ENCODE data around the gene BANP.
"Not testable (repeated sequence)": the region's sequence is repeated elsewhere in the genome, so short reads cannot be mapped to it uniquely, and the experiment has no call there.

The BANP gene

DNA sequence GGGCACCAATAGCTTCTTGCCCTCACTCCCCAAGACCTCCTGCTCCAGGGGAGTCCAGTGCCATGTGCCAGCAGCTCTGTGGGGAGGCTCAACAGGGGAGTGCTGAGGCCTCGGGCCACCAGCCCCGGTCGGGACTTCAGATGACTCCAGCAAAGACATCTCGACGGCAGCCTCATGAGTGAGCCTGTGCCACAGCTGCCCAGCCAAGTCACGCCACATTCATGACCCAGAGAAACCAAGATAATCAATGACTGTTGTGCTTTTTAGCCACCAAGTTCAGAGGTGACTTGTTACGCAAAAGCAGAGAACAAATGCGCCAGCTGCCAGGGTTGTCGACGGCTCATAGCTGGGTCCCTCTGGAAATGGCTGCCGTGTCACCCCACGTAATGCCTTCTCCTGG, 157.5 kb downstream of the BANP start:
- TF ChIP-seq, protein P1, sequence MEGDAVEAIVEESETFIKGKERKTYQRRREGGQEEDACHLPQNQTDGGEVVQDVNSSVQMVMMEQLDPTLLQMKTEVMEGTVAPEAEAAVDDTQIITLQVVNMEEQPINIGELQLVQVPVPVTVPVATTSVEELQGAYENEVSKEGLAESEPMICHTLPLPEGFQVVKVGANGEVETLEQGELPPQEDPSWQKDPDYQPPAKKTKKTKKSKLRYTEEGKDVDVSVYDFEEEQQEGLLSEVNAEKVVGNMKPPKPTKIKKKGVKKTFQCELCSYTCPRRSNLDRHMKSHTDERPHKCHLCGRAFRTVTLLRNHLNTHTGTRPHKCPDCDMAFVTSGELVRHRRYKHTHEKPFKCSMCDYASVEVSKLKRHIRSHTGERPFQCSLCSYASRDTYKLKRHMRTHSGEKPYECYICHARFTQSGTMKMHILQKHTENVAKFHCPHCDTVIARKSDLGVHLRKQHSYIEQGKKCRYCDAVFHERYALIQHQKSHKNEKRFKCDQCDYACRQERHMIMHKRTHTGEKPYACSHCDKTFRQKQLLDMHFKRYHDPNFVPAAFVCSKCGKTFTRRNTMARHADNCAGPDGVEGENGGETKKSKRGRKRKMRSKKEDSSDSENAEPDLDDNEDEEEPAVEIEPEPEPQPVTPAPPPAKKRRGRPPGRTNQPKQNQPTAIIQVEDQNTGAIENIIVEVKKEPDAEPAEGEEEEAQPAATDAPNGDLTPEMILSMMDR (IDR thresholded peaks at IDR 0.05; ENCODE audit: low read depth, low read length), result no peak
- DNase-seq (ENCODE audit: extremely low read depth, low read depth), result no peak

- DNase-seq (ENCODE audit: extremely low read depth, low read depth), result not testable (repeated sequence)
Measured at GRCh38 chr16:88109726-88110621, 158.7 kb downstream of the BANP start.

DNA sequence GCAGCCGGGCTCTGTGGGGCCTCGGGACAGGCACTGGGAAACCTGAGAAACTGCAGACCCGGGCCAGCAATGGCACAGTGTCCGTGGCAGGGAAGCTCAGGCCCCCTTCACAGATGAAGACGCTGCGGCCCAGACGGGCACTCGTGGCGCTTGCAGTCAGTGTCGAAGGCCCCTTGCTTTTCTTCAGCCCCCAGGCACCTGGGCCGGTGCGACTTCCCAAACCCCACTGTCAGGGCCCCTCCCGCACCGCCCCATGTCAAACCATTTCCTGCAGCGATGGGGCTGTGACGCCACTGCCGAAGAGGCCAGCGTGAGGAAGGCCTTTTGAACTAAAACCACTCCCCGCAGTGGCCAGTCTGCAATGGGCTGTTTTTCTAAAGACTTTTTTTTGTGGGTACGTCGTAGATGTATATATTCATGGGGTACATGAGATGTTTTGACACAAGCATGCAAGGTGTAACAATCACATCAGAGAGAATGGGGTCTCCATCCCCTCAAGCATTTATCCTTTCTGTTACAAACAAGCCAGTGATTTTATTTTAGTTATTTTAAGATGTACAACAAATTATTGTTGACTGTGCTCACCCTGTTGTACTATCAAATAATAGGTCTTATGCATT, 159.8 kb downstream of the BANP start:
- not testable (repeated sequence) for DNase-seq (ENCODE audit: extremely low read depth, low read depth)

DNA sequence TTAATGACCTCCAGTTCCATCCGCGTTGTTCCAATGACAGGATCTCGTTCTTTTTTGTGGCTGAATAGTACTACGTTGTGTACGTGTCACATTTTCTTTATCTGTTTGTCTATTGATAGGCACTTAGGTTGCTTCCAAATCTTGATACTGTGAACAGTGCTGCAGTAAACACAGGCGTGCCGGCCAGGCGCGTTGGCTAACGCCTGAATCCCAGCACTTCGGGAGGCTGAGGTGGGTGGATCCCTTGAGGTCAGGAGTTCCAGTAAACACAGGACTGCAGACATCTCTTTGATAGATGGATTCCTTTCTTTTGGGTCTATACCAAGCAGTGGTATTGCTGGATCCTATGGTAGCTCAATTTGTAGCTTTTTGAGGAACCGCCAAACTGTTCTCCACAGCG, 160.7 kb downstream of the BANP start:
- not testable (repeated sequence) for DNase-seq (ENCODE audit: extremely low read depth, low read depth)

GRCh38 chr16:88113545-88114045, 162.4 kb downstream of the BANP start:
- no peak for DNase-seq (ENCODE audit: extremely low read depth, low read depth)
- TF ChIP-seq, protein P1 (IDR thresholded peaks at IDR 0.05; ENCODE audit: low read depth, low read length), result no peak

DNA sequence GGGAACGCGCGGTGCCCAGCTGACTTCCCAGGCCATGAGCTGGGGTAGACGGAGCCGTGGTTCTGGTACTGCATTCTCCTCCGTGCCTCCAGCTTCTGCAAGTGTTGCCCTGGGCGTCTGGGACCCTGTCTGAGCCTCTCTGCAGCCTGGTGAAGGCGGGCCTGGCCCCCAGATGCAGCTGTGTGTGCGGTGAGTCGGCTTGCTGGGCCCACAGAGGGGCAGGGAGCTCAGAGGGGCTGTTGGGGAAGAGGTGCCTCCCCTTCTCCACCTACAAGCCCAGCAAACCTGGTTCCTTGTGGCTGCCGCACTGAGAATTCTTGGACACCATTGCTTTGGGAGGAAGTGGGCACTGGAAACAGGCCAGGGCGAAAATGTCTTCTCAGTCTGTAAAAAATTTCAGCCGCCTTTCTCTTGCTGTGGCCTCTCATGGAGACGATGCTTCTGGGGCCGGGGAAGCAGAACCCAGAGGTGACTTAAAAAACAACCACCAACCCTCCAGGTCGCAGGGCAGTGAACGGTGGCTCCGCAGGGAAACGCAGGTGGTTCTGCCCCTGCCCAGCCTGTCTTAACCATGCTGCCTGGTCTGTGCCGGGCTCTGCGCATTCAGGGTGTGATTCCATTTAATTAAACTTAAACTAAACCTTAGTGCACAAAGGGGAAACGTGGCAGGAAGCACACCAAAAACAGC, 163.5 kb downstream of the BANP start:
- not testable (repeated sequence) for DNase-seq (ENCODE audit: extremely low read depth, low read depth)

- no peak for DNase-seq (ENCODE audit: extremely low read depth, low read depth)
- TF ChIP-seq, protein P1 (IDR thresholded peaks at IDR 0.05; ENCODE audit: low read depth, low read length), result no peak
Measured at GRCh38 chr16:88116121-88116520, 164.9 kb downstream of the BANP start.

DNA sequence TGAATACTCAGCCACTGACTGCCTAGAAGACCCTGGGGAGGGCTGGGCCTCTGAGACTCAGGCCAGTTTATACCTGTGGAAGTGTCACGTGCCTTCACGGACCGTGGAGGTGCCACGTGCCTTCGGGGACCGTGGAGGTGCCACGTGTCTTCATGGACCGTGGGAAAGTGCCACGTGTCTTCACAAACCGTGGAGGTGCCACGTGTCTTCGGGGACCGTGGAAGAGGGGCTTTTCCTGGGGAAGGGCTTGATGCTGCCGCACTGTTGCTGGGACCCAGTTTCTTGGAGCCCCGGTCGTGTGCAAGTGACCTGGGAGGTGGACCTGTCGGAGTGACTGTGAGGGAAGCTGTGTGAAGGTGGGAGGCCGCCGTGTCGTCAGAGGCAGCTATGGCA, 166.2 kb downstream of the BANP start:
- TF ChIP-seq, protein P1 (IDR thresholded peaks at IDR 0.05; ENCODE audit: low read depth, low read length), result no peak
- DNase-seq (ENCODE audit: extremely low read depth, low read depth), result no peak

- TF ChIP-seq, protein P1 (IDR thresholded peaks at IDR 0.05; ENCODE audit: low read depth, low read length), result no peak
- DNase-seq (ENCODE audit: extremely low read depth, low read depth), result no peak
Measured at GRCh38 chr16:88118376-88118775, 167.1 kb downstream of the BANP start.

- peak; percentile 85 for DNase-seq (ENCODE audit: extremely low read depth, low read depth)
Measured at GRCh38 chr16:88118852-88119741, 167.9 kb downstream of the BANP start.

DNA sequence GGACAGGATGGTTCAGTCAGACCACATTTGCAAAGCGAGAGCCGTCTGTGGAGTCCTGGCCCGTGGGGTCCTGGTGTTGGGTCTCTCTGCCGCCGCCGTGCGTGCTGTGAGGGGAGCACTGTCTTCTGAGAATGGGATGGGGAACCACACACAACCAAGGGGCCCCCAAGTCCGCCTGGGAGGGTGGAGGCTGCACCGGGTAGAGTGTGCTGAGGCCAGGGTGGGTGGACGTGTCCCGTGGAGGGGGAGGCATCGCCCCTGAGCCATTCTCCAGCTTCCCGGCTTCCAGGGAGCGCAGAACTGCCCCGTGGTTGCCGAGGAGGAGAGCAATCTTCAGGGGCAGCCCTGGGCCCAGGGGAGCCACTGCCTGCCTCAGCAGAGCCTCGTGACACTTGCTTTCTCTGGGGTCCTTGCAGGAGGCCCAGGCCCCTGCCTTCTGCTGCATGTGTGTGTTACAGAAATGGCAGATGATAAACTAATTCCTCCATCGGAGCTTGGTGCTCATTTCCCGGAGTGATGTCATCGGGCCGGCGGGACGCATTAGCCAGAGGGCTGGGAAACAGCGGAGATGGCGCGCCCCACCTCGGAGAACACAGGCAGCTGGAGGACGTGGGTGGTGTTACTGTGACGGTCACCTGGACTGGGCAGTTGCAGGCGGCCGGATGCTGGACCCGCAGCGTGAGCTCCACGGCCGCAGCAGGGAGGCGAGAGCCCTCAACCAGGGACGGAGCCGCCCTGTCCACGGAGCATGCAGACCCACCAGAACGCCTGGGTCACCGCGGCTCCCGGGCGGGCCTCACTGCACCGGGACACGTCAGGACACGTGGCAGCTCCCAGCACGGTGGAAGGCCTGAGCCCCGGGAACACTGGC, 168.9 kb downstream of the BANP start:
- DNase-seq (ENCODE audit: extremely low read depth, low read depth), result not testable (repeated sequence)

Measured in AG09319 (cell line).